ENCODE measurements around the gene ZFPM1. TPM values are rescaled to one million over a fixed set of nuclear protein-coding genes. Genes with fewer than 3 reads are reported as not detected.

ZFPM1 gene
- total RNA-seq, 1 donor from 2014 or later, result 0.64 TPM

Other genes with a start within 250 kb of the ZFPM1 start
- gene ZNF469, start 70.3 kb upstream of the ZFPM1 start, total RNA-seq, result 0.39 and 1.1 TPM in 2 replicates
- gene ZC3H18, start 117.1 kb downstream of the ZFPM1 start, total RNA-seq, result 7.4 and 9.1 TPM in 2 replicates
- gene IL17C, start 185.3 kb downstream of the ZFPM1 start, total RNA-seq, result not detected in 2 replicates
- gene CYBA, start 197.8 kb downstream of the ZFPM1 start, total RNA-seq, result 336 and 456 TPM in 2 replicates
- gene MVD, start 209.8 kb downstream of the ZFPM1 start, total RNA-seq, result 47.5 and 59.7 TPM in 2 replicates
- 0.13 and 0.25 TPM in 2 replicates for gene SNAI3, start 233.2 kb downstream of the ZFPM1 start, total RNA-seq

All from dermis microvascular lymphatic vessel endothelial cell (primary cell).